ENCODE data around the gene SORCS3.

SORCS3 gene

GRCh38 chr10:105268961-105269360 is 627.9 kb downstream of the SORCS3 start:
- no peak overlapping the region for H3K9ac ChIP-seq (ENCODE audit: low read length)
- no peak for TF ChIP-seq CTCF (IDR thresholded peaks at IDR 0.05; ENCODE audit: low read length)
- no peak for TF ChIP-seq EZH2phosphoT487 (IDR thresholded peaks at IDR 0.05; ENCODE audit: low read length)
- TF ChIP-seq EZH2 (optimal IDR thresholded peaks at IDR 0.05; ENCODE audit: low read depth, low read length): no peak
- no peak for DNase-seq
- H3K27ac ChIP-seq (ENCODE audit: low read length): no peak overlapping the region
- no peaks in the 10 kb centered on the region for H3K9me2 ChIP-seq (replicated peaks; ENCODE audit: insufficient read depth, low read length)
- H4K20me1 ChIP-seq (ENCODE audit: insufficient read depth, low read length): no peaks in the 10 kb centered on the region
- no peaks in the 10 kb centered on the region for H3F3A ChIP-seq (ENCODE audit: insufficient read depth, low read length)
- no peaks in the 10 kb centered on the region for H3K9me3 ChIP-seq (replicated peaks; ENCODE audit: insufficient read depth, low read length)
- no peaks in the 10 kb centered on the region for H3K4me1 ChIP-seq (ENCODE audit: low read length)
- H3K36me3 ChIP-seq (replicated peaks; ENCODE audit: insufficient read depth, low read length): no peaks in the 10 kb centered on the region
- H3K79me2 ChIP-seq (ENCODE audit: low read length): no peaks in the 10 kb centered on the region
- H3K4me2 ChIP-seq (ENCODE audit: low read depth, low read length): no peak overlapping the region
- H3K27me3 ChIP-seq (replicated peaks; ENCODE audit: insufficient read depth, low read length): no peaks in the 10 kb centered on the region
- H2AFZ ChIP-seq (ENCODE audit: low read length): no peak overlapping the region
- no peak overlapping the region for H3K4me3 ChIP-seq (ENCODE audit: low read length)

GRCh38 chr10:105269689-105270088 is 628.6 kb downstream of the SORCS3 start:
- H3K9me2 ChIP-seq (replicated peaks; ENCODE audit: insufficient read depth, low read length): no peaks in the 10 kb centered on the region
- DNase-seq: no peak
- no peak overlapping the region for H3K4me2 ChIP-seq (ENCODE audit: low read depth, low read length)
- no peak overlapping the region for H3K9ac ChIP-seq (ENCODE audit: low read length)
- no peaks in the 10 kb centered on the region for H3K79me2 ChIP-seq (ENCODE audit: low read length)
- H3F3A ChIP-seq (ENCODE audit: insufficient read depth, low read length): no peaks in the 10 kb centered on the region
- no peak for TF ChIP-seq EZH2 (optimal IDR thresholded peaks at IDR 0.05; ENCODE audit: low read depth, low read length)
- no peak for TF ChIP-seq EZH2phosphoT487 (IDR thresholded peaks at IDR 0.05; ENCODE audit: low read length)
- no peak for TF ChIP-seq CTCF (IDR thresholded peaks at IDR 0.05; ENCODE audit: low read length)
- H3K9me3 ChIP-seq (replicated peaks; ENCODE audit: insufficient read depth, low read length): no peaks in the 10 kb centered on the region
- H3K27ac ChIP-seq (ENCODE audit: low read length): no peak overlapping the region
- no peaks in the 10 kb centered on the region for H3K36me3 ChIP-seq (replicated peaks; ENCODE audit: insufficient read depth, low read length)
- no peak overlapping the region for H3K4me3 ChIP-seq (ENCODE audit: low read length)
- no peak overlapping the region for H2AFZ ChIP-seq (ENCODE audit: low read length)
- no peaks in the 10 kb centered on the region for H3K27me3 ChIP-seq (replicated peaks; ENCODE audit: insufficient read depth, low read length)
- no peaks in the 10 kb centered on the region for H3K4me1 ChIP-seq (ENCODE audit: low read length)
- H4K20me1 ChIP-seq (ENCODE audit: insufficient read depth, low read length): no peaks in the 10 kb centered on the region

GRCh38 chr10:105274556-105275070 is 633.5 kb downstream of the SORCS3 start:
- H3K27ac ChIP-seq (ENCODE audit: low read length): no peak overlapping the region
- no peaks in the 10 kb centered on the region for H3K9me3 ChIP-seq (replicated peaks; ENCODE audit: insufficient read depth, low read length)
- no peak overlapping the region for H3K4me3 ChIP-seq (ENCODE audit: low read length)
- no peaks in the 10 kb centered on the region for H3K27me3 ChIP-seq (replicated peaks; ENCODE audit: insufficient read depth, low read length)
- TF ChIP-seq CTCF (IDR thresholded peaks at IDR 0.05; ENCODE audit: low read length) (no peak), EZH2phosphoT487 (IDR thresholded peaks at IDR 0.05; ENCODE audit: low read length) (no peak), EZH2 (optimal IDR thresholded peaks at IDR 0.05; ENCODE audit: low read depth, low read length) (no peak)
- no peak overlapping the region for H3K9ac ChIP-seq (ENCODE audit: low read length)
- no peaks in the 10 kb centered on the region for H3K36me3 ChIP-seq (replicated peaks; ENCODE audit: insufficient read depth, low read length)
- H4K20me1 ChIP-seq (ENCODE audit: insufficient read depth, low read length): no peaks in the 10 kb centered on the region
- H2AFZ ChIP-seq (ENCODE audit: low read length): no peak overlapping the region
- H3K4me1 ChIP-seq (ENCODE audit: low read length): no peaks in the 10 kb centered on the region
- no peaks in the 10 kb centered on the region for H3K79me2 ChIP-seq (ENCODE audit: low read length)
- no peaks in the 10 kb centered on the region for H3F3A ChIP-seq (ENCODE audit: insufficient read depth, low read length)
- no peaks in the 10 kb centered on the region for H3K9me2 ChIP-seq (replicated peaks; ENCODE audit: insufficient read depth, low read length)
- H3K4me2 ChIP-seq (ENCODE audit: low read depth, low read length): no peak overlapping the region
- DNase-seq: no peak

Measured in MM.1S (cell line).